HG03159 (cell line): ENCODE results near the gene CCDC3.
"Not testable (repeated sequence)": the region's sequence is repeated elsewhere in the genome, so short reads cannot be mapped to it uniquely, and the experiment has no call there.

Source experiments
- ATAC-seq: cut with Tn5 transposase; IDR thresholded peaks from one replicate; pipeline ENCODE4 v1.9.1; 2021; ENCODE audit warnings: mild to moderate bottlenecking, moderate library complexity; ENCODE audit not compliant: unreplicated experiment

Gene CCDC3

DNA sequence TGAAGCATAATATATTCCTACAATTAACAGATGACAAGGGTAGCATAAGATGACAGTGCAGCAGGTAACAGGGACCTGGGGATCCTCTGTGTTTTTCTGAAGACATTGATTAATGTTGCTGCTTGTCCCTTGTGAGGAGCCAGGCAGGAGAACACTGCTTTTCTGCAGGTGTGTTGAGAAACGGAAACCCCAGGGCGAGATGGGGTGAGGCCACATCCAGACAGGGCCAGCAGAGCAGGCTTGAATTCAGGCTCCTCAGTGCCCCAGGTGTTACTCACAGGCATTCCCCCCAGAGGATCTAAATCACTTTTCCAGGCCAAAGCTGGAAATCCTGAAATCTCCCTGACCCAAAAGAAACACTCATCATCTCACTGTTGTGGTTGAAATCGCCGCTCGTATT is 105.3 kb downstream of the CCDC3 start:
- ATAC-seq = no peak

- ATAC-seq = no peak
These were observed 108.6 kb downstream of the CCDC3 start for GRCh38 chr10:12892924-12893323.

- no peak for ATAC-seq
These were observed 110.6 kb downstream of the CCDC3 start for GRCh38 chr10:12890958-12891357.

DNA sequence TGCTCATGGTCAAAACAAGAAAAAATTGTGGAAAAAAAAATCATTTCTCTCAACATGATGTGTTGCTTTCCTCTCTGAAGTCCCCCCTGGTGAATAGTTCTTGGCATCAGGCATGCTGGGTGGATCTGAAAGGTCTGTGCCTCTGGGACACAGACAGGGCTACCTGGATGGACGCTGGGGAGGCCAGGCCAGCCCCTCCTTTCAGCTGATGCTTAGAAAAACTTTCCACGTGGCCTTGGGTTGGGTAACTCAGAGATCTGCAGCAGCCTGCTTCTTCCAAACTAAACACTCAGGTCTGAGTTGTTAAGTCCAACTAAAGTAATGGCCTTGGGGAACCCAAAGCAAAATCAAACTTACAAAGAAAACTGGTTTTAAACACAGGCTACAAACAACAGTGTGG is 113.0 kb downstream of the CCDC3 start:
- ATAC-seq = no peak

GRCh38 chr10:12887780-12888179 is 113.7 kb downstream of the CCDC3 start:
- ATAC-seq = no peak

GRCh38 chr10:12884851-12885250 is 116.7 kb downstream of the CCDC3 start:
- no peak for ATAC-seq

GRCh38 chr10:12880423-12880822 is 121.1 kb downstream of the CCDC3 start:
- no peak for ATAC-seq

DNA sequence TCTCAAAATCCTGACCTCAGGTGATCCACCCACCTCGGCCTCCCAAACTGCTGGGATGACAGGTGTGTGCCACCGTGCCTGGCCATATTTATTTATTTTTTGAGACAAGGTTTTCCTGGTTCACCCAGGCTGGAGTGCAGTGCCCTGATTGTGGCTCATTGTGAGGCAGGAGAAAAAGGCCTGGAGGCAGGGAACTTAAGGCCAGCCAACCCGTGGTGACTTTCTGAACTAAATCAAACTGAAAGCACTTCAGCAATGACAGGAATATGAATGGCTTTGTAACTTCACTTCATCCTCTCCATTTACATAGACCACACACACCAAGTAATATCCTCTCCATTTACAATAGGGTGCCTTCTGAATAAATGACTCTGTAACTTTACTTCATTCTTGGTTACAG is 124.4 kb downstream of the CCDC3 start:
- no peak for ATAC-seq

- ATAC-seq = no peak
These were observed 125.2 kb downstream of the CCDC3 start for GRCh38 chr10:12876266-12876665.

GRCh38 chr10:12875100-12875499 is 126.4 kb downstream of the CCDC3 start:
- ATAC-seq = no peak

DNA sequence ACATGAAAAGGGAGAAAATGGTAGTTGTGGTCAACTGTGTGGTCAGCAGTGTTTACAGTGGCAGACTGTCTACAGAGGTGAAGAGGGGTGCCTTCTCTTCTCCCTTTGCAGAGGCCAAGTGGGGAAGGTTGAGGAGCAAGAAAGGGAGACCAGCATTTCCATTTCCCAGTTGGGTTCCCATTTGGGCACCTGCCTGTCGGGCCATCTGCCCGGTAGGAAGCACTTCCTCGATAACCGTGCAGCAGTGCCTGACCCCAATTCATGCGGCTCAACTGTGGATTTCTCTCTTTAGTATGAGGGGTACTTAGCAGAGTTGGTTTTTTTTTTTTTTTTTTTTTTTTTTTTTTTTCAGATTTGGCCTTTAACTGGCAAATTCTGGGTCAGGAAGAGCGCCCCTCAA is 127.0 kb downstream of the CCDC3 start:
- ATAC-seq = no peak

GRCh38 chr10:12873172-12873571 is 128.3 kb downstream of the CCDC3 start:
- ATAC-seq = no peak

DNA sequence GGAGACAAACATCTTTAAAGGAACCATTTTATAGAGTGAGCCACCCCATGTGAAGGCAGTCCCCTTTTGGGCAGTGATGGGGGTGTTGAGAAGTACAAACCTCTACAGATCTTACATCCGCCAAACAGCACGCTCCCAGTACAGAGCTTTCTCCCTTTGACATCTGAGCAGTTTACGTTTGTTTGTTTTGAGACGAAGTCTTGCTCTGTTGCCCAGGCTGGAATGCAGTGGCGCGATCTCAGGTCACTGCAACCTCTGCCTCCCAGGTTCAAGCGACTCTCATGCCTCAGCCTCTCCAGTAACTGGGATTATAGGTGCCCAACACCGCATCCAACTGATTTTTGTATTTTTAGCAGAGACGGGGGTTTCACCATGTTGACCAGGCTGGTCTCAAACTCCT is 128.9 kb downstream of the CCDC3 start:
- no peak for ATAC-seq

DNA sequence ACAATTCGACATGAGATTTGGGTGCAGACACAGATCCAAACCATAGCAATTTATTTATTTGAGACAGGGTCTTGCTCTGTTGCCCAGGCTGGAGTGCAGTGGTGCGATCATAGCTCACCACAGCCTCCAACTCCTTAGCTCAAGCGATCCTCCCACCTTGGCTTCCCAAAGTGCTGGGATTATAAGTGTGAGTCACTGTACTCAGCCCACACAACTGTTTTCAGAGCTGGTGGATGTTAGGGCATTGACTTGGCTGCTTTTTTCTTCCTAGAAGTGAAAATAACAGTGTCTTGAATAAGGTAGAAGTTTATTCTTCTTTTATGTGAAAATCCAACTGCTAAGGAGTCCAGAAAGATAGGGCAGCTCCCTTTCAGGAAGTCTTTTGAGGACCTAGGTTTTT is 132.1 kb downstream of the CCDC3 start:
- no peak for ATAC-seq

- ATAC-seq = no peak
These were observed 133.3 kb downstream of the CCDC3 start for GRCh38 chr10:12868229-12868628.

GRCh38 chr10:12865515-12865914 is 136.0 kb downstream of the CCDC3 start:
- ATAC-seq = not testable (repeated sequence)

DNA sequence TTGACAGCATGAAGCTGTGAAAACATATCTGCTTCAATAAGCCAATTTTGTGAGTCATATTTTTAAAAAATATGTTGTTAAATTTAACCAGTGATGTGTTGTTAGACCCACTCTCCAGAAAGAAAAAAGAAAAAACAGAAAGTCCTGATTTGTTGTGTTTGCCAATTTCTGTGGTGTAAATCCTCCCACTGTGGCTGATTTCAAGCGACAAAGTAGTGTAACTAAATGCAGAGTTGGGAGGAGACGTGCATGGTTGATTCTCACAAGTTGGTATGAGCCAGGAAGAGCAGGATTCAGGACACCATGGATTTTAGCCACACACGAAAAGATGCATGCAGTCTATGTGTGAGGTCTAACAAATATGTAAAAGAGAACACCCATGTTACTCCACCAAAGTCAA is 139.1 kb downstream of the CCDC3 start:
- ATAC-seq = no peak

DNA sequence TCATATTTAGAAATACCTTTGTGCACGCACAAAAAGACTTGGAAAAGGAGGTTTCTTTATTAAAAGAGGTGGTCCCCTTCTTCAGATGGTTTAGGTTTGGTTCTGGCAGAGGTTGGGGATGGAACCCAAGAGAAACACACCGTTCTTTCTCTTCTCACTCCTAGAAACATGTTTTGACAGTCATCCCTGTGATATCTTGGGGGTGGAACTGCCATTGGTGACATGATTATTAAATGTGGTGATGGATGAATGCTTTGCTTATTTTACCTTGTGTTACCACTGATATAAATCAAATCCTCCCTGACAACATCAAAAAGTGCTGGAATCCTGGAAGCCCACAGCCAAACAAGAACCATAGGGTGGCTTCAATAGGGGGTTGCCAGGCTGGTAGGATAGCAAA is 146.5 kb downstream of the CCDC3 start:
- ATAC-seq = no peak

GRCh38 chr10:12852687-12853086 is 148.8 kb downstream of the CCDC3 start:
- ATAC-seq = no peak

DNA sequence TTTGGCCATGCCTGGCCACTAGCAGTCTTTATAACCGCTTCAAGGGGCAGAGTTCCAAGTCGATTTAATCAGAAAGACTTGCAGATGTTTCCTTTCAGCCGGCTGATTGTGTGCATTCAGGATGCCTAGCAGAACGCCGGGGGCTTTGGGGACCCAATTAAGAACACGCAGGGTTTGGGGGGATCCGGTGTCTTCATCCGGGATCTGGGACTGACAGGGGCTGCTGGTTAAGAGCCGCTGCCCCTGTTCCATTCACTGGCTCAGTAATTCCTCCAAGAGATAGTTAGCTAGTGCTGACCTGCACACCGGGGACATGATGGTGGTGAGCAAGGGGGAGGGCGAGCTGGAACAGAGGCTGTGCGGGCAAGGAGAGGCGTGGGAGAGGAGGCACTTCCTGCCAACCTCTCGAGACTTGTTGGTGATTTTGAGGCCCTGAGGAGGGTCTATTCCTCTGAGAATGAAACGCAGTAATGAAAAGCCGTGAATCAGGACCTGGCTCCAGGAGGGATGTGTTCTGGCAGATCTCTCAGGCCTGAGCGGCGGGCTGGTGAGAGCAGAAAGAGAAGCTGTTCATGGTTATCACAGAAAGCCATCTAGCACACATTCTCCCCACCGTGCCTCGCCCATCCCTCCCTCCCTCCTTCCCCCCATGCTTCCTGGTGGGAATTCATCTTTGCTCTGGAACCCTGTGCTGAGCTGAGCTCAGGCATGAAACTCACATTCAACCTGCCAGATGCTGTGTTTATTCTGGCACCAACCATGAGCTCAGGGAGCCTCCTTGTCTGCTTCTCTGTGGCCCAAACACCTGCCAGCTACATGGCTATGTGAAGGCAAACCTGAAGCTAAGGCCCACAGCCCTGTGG is 152.0 kb downstream of the CCDC3 start:
- ATAC-seq = no peak

DNA sequence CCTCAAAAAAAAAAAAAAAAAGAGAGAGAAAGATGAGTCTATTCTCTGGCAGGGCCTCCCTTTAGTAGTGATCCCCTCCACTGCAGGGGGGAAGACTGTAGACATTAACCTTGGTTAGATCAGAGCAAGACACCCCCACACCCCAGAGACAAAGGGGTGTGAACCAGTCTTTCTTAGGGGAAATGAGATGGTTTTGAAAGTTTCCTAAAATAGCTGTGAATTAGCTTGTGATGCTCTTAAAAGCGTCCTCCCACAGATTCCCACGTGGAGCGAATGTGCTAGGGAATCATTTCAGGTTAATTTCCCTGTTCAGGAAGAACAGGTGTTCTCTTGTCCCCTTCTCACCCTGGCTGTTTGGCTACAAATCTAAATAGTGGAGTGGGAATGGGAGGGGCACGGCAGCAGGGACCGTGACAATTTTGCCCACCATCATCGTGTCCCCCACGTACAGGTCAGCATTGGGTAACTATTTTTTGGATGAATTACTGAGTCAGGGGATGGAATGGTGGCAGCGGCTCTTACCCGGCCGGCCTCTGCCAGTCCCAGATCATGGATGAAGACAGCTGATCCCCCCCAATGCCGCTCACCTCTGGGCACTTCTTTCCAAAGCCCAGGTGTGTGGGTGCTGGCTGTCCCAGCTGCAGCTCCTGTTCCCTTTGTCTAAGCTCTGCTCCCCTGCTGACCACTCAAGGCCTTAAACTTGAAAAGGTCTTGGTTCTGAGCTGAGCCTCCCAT is 152.9 kb downstream of the CCDC3 start:
- ATAC-seq = no peak

DNA sequence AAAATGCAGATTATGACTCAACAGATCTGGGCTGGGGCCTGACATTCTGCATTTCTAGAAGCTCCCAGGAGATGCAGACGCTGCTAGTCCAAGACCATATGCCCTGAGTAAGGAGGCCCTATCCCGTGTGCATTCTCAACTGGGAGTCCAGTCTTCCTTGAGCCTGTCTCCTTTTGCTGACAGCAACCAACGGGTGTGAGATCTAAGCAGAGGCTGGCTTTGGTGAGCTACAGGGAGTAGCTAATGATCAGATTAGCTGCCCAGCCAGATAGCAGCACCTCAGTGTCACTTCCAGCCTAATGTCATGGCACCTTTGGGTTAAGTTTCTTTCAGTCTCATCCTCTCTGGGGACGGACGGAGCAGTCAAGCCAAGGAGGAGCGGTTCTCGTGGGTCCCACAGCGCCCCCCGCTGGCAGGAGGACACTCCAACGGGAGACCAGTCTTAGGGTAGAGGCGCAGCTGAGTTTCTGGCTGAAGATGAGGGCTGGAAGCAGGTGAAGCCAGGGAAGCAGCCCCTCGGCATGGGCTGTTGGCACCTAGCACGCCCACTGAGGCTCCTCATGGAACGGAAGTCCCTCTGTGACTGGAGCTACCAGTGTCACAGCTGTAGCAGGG is 154.0 kb downstream of the CCDC3 start:
- ATAC-seq = no peak
